NK-92 (cell line): Measurements from ENCODE around the gene CXXC4.

Experiments
- DNase-seq: peaks from one replicate; lab custom pipeline; 2025; ENCODE audit not compliant: unreplicated experiment; lab: John Stamatoyannopoulos, UW

Gene CXXC4

GRCh38 chr4:104424475-104424941 lies 70.2 kb downstream of the CXXC4 start:
- DNase-seq, result no peak

GRCh38 chr4:104421566-104421965 lies 73.1 kb downstream of the CXXC4 start:
- DNase-seq, result no peak

GRCh38 chr4:104420766-104421165 lies 73.9 kb downstream of the CXXC4 start:
- no peak for DNase-seq
